GM19351 (cell line): ENCODE data around the gene SHANK2.

ENCODE experiments used
- ATAC-seq: cut with Tn5 transposase; IDR thresholded peaks from one replicate; pipeline ENCODE4 v1.9.1; 2021; ENCODE audit warnings: mild to moderate bottlenecking, moderate library complexity; ENCODE audit not compliant: unreplicated experiment

Gene SHANK2

GRCh38 chr11:71269603-71270511 is 17.5 kb upstream of the SHANK2 start:
- no peak for ATAC-seq

- ATAC-seq, result no peak
Measured at GRCh38 chr11:71268706-71269321, 16.4 kb upstream of the SHANK2 start.

GRCh38 chr11:71267807-71268421 is 15.5 kb upstream of the SHANK2 start:
- no peak for ATAC-seq

GRCh38 chr11:71266114-71266833 is 13.9 kb upstream of the SHANK2 start:
- ATAC-seq, result no peak

GRCh38 chr11:71265559-71266092 is 13.2 kb upstream of the SHANK2 start:
- no peak for ATAC-seq

GRCh38 chr11:71263386-71263785 is 11.0 kb upstream of the SHANK2 start:
- no peak for ATAC-seq

GRCh38 chr11:71255800-71256479 is 3.6 kb upstream of the SHANK2 start:
- no peak for ATAC-seq

GRCh38 chr11:71255323-71255722 is 2.9 kb upstream of the SHANK2 start:
- ATAC-seq, result no peak

GRCh38 chr11:71253794-71254193 is 1.4 kb upstream of the SHANK2 start:
- ATAC-seq, result no peak

GRCh38 chr11:71252770-71253730 is 673 bp upstream of the SHANK2 start:
- ATAC-seq, result no peak

GRCh38 chr11:71251761-71252268 is 562 bp downstream of the SHANK2 start:
- no peak for ATAC-seq

GRCh38 chr11:71251151-71251721 is 1.1 kb downstream of the SHANK2 start:
- no peak for ATAC-seq

- ATAC-seq, result no peak
Measured at GRCh38 chr11:71250523-71251150, 1.7 kb downstream of the SHANK2 start.

GRCh38 chr11:71249301-71249700 is 3.1 kb downstream of the SHANK2 start:
- no peak for ATAC-seq

- ATAC-seq, result no peak
Measured at GRCh38 chr11:71248656-71249055, 3.7 kb downstream of the SHANK2 start.

GRCh38 chr11:71248251-71248570 is 4.2 kb downstream of the SHANK2 start:
- ATAC-seq, result no peak

GRCh38 chr11:71247551-71248250 is 4.7 kb downstream of the SHANK2 start:
- no peak for ATAC-seq

- no peak for ATAC-seq
Measured at GRCh38 chr11:71246559-71246958, 5.8 kb downstream of the SHANK2 start.
